Tibial nerve (tissue), 4 donors: Measurements from ENCODE around the gene RPS6KA2. TPM values are rescaled to one million over a fixed set of nuclear protein-coding genes. Genes with fewer than 3 reads are reported as not detected.

Source experiments
- DNase-seq, 2 donors: peaks; one replicate each; pipeline ENCODE4 v3.0.0-alpha.2; 2019; ENCODE audit warnings: low spot score in 2 of 2
- H3K27ac ChIP-seq, 4 donors: fragments of 200-600 bp; sonication (generic) in 3 of 4; one replicate each; pipeline ENCODE4 v1.5.1; 2017 to 2019; ENCODE audit warnings: mild to moderate bottlenecking in 1 of 4
- H3K27me3 ChIP-seq, 2 donors: fragments of 200-600 bp; sonication (generic) in 1 of 2; one replicate each; pipeline versions ENCODE4 v1.5.1 to v1.6.0; 2017 to 2019
- H3K36me3 ChIP-seq, 3 donors: fragments of 200-600 bp; sonication (generic); one replicate each; pipeline ENCODE4 v1.5.1; 2018 to 2019
- H3K4me1 ChIP-seq, 4 donors: fragments of 200-600 bp; sonication (generic) in 3 of 4; one replicate each; pipeline ENCODE4 v1.5.1; 2017 to 2019
- H3K4me3 ChIP-seq, 4 donors: fragments of 200-600 bp; sonication (generic) in 3 of 4; one replicate each; pipeline ENCODE4 v1.5.1; 2017 to 2019; ENCODE audit warnings: mild to moderate bottlenecking in 1 of 4, moderate library complexity in 1 of 4
- H3K9me3 ChIP-seq, 4 donors: fragments of 200-600 bp; sonication (generic) in 3 of 4; one replicate each; pipeline ENCODE4 v1.5.1; 2017 to 2019
- CTCF ChIP-seq, 5 experiments: fragments of 200-600 bp in 3 of 5; fragments of 450-650 bp in 2 of 5; sonication (generic) in 3 of 5; IDR thresholded peaks; one replicate each; pipeline ENCODE4 v1.5.1; 2016 to 2019; ENCODE audit warnings: antibody characterized with exemption in 5 of 5, mild to moderate bottlenecking in 3 of 5, moderate library complexity in 2 of 5
- EP300 ChIP-seq, 2 donors: sonication (generic); formaldehyde crosslinking; IDR thresholded peaks; one replicate each; pipeline ENCODE4 v1.6.1; 2017; ENCODE audit warnings: antibody characterized with exemption in 2 of 2, mild to moderate bottlenecking in 1 of 2
- POLR2A ChIP-seq, 2 donors: fragments of 450-650 bp; IDR thresholded peaks; one replicate each; pipeline ENCODE4 v1.6.1; 2017; ENCODE audit warnings: antibody characterized with exemption in 2 of 2, mild to moderate bottlenecking in 2 of 2, moderate library complexity in 2 of 2
- WGBS, 2 donors: methylation state at CpG; one replicate each; pipeline ENCODE4 v1.1.5; 2018; 5-methylcytosine and 5-hydroxymethylcytosine counted together
- total RNA-seq, 4 donors: library from RNA; depleted of rRNA; stranded (reverse); fragments of >200 nt; gene quantifications; one replicate each; pipeline ENCODE4 v1.1.0, GENCODE V29; 2016

The RPS6KA2 gene
- total RNA-seq, 4 donors from 2014 or later, result 89.6 to 153 (median 103) TPM

DNA sequence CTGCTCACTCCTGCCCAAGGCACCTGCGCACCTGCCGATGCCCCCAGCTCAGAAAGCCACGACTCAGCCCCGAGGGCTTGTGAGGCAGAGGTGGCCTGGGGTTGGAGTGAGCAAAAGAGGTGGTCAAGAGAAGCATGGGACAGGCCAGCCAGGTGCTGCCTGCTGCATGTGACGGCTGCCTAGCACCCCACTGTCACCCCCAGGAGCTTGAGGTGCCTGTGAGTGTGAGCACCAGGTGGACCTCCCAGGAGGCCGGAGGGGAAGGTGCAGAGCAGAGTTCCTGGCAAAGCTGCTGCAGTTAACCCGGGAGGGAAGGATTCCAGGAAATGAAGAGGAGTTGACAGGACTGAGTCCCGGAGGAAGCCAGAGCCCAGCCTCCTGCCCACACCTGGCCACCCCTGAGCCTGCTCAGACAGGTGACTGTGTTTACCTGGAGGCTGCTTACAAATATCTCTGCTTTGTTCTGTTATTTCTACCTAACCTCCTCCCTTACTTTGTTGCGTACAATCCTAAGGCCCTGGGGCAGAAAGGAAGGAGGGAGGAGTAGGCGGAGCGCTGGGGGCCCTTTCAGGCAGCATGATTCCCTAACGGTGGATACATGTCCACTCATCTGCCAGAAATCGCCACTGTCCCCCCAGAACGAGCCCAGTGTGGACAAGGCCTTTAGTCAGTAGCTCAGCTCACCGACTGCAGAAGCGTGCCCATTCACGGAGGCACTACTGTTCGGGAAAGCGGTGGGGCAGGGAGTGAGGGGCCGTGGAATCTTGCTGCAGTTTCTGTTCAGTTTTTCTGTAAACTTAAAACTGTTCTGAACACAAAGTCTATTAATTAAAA is 156.8 kb downstream of the RPS6KA2 start:
- TF ChIP-seq CTCF (IDR thresholded peaks at IDR 0.05) (no peak), EP300 (IDR thresholded peaks at IDR 0.05) (no peak), POLR2A (IDR thresholded peaks at IDR 0.05) (no peak)
- H3K27me3 ChIP-seq, result no peaks in the 10 kb centered on the region
- H3K4me3 ChIP-seq, result no peak overlapping the region
- DNase-seq, result no peak
- H3K36me3 ChIP-seq, result peaks cover 0 to 71% (median 0%) of the 10 kb centered on the region in 3 donors
- WGBS, 2 donors, result 76 to 81% methylated on average over 20 of the region's 20 CpGs
- H3K4me1 ChIP-seq, result peaks cover 0 to 10% (median 0%) of the 10 kb centered on the region in 4 donors
- H3K9me3 ChIP-seq, result no peaks in the 10 kb centered on the region
- no peak overlapping the region for H3K27ac ChIP-seq

- no peak for DNase-seq
- H3K27me3 ChIP-seq, result no peaks in the 10 kb centered on the region
- H3K4me3 ChIP-seq, result no peak overlapping the region
- peaks cover 0 to 10% (median 0%) of the 10 kb centered on the region in 4 donors for H3K4me1 ChIP-seq
- WGBS, 2 donors, result 94 to 95% methylated on average over 14 of the region's 14 CpGs
- no peak for TF ChIP-seq CTCF (IDR thresholded peaks at IDR 0.05)
- no peak for TF ChIP-seq POLR2A (IDR thresholded peaks at IDR 0.05)
- TF ChIP-seq EP300 (IDR thresholded peaks at IDR 0.05), result no peak
- no peak overlapping the region for H3K27ac ChIP-seq
- H3K36me3 ChIP-seq, result peaks cover 0 to 79% (median 0%) of the 10 kb centered on the region in 3 donors
- H3K9me3 ChIP-seq, result no peaks in the 10 kb centered on the region
Measured at GRCh38 chr6:166469426-166469961, 157.6 kb downstream of the RPS6KA2 start.

GRCh38 chr6:166467436-166468000 is 159.5 kb downstream of the RPS6KA2 start:
- Histone ChIP-seq H3K4me1 (peaks cover 0 to 10% (median 0%) of the 10 kb centered on the region in 4 donors), H3K36me3 (peaks cover 0 to 93% (median 0%) of the 10 kb centered on the region in 3 donors), H3K4me3 (no peak overlapping the region), H3K27ac (no peak overlapping the region), H3K27me3 (no peaks in the 10 kb centered on the region), H3K9me3 (no peaks in the 10 kb centered on the region)
- no peak for DNase-seq
- TF ChIP-seq POLR2A (IDR thresholded peaks at IDR 0.05), result no peak
- TF ChIP-seq CTCF (IDR thresholded peaks at IDR 0.05), result no peak
- no peak for TF ChIP-seq EP300 (IDR thresholded peaks at IDR 0.05)
- 91 to 93% methylated on average over 9 of the region's 9 CpGs for WGBS, 2 donors

GRCh38 chr6:166466178-166467122 is 160.6 kb downstream of the RPS6KA2 start:
- H3K27ac ChIP-seq, result peak overlapping the region in 2 of 4 donors; percentile 40 to 55
- H3K4me3 ChIP-seq, result no peak overlapping the region
- no peaks in the 10 kb centered on the region for H3K27me3 ChIP-seq
- H3K9me3 ChIP-seq, result no peaks in the 10 kb centered on the region
- DNase-seq, result no peak
- 44 to 57% methylated on average over 9 of the region's 9 CpGs for WGBS, 2 donors
- TF ChIP-seq CTCF (IDR thresholded peaks at IDR 0.05) (no peak), EP300 (IDR thresholded peaks at IDR 0.05) (no peak), POLR2A (IDR thresholded peaks at IDR 0.05) (no peak)
- H3K36me3 ChIP-seq, result peaks cover 0 to 88% (median 0%) of the 10 kb centered on the region in 3 donors
- peaks cover 0 to 15% (median 0%) of the 10 kb centered on the region in 4 donors for H3K4me1 ChIP-seq
